Measurements from ENCODE around the gene KRTAP9-7.
"Not testable (repeated sequence)": the region's sequence is repeated elsewhere in the genome, so short reads cannot be mapped to it uniquely, and the experiment has no call there.

KRTAP9-7 gene

DNA sequence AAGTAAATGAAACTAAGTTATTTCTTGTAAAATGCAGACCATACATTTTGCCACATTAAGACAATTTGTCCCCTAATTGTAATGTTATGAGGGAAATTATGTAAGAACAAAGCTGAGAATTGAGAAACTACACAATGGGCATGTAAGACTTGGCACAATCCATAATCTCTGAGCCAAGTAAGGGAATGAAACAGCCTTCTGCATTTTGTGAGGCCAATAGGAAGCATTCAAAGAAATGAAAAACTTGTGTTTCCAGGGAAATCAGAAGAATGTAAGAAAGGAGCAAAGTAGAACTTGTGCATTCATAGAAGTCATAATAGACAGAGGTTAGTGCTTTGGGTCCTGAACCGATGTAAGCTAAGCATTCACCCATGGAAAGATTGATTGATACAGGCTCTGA, 24.2 kb upstream of the KRTAP9-7 start:
- TF ChIP-seq, protein P1, sequence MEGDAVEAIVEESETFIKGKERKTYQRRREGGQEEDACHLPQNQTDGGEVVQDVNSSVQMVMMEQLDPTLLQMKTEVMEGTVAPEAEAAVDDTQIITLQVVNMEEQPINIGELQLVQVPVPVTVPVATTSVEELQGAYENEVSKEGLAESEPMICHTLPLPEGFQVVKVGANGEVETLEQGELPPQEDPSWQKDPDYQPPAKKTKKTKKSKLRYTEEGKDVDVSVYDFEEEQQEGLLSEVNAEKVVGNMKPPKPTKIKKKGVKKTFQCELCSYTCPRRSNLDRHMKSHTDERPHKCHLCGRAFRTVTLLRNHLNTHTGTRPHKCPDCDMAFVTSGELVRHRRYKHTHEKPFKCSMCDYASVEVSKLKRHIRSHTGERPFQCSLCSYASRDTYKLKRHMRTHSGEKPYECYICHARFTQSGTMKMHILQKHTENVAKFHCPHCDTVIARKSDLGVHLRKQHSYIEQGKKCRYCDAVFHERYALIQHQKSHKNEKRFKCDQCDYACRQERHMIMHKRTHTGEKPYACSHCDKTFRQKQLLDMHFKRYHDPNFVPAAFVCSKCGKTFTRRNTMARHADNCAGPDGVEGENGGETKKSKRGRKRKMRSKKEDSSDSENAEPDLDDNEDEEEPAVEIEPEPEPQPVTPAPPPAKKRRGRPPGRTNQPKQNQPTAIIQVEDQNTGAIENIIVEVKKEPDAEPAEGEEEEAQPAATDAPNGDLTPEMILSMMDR (IDR thresholded peaks at IDR 0.05; ENCODE audit: low read depth, low read length) = no peak

DNA sequence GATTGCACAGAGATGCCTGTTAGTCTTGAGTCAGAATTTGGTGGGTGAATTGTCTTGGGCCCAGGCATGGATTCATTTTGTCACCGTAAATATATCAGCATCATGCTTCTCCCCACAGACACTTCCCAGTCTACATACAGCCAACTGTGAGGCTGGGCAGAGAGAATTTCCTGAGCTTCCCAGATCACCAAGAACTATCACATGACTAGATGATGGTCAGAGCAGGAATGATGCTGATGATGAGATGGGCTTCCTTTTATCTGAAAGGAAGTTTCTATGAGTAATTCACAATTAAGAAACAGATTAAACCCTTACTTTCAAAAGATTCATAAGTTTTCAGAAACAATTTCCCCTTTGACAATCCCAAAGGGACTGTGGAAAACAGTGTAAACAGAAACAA, 20.6 kb upstream of the KRTAP9-7 start:
- TF ChIP-seq, protein P1 (IDR thresholded peaks at IDR 0.05; ENCODE audit: low read depth, low read length) = no peak
- no peak overlapping the region for H3K4me3 ChIP-seq (ENCODE audit: low read depth, low read length)

More for the DNA sequence above, 24.2 kb upstream of the KRTAP9-7 start:
- H3K4me3 ChIP-seq (ENCODE audit: low read depth, low read length) = no peak overlapping the region

DNA sequence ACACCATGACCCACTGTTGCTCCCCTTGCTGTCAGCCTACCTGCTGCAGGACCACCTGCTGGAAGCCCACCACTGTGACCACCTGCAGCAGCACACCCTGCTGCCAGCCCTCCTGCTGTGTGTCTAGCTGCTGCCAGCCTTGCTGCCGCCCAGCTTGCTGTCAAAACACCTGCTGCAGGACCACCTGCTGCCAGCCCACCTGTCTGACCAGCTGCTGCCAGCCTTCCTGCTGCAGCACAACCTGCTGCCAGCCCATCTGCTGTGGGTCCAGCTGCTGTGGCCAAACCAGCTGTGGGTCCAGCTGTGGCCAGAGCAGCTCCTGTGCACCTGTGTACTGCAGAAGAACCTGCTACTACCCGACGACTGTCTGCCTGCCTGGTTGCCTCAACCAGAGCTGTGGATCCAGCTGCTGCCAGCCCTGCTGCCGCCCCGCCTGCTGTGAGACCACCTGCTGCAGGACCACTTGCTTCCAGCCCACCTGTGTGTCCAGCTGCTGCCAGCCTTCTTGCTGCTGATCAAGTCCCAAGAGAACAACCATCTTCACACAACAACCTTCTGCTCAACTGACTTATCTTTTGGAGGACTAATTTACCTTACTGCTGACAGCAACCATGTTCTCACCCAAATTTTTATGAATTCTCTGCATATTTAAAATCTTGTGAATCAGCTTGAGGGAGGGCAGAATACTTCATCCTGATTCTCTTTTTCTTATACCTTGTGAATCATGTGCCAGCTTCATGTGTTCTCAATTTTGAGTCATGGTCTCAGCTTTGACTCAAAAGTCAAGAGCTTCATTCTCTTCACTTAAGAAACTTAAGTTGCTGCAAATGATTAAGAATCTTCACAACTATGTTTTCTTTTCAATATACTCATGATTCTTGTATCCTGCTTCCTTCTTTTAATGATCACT, 19.9 kb upstream of the KRTAP9-7 start, which contains the start of gene KRTAP9-9:
KRTAP9-9 (plus strand) TSS at position 4 of the 910 bp plus-strand sequence.
- H3K4me3 ChIP-seq (ENCODE audit: low read depth, low read length) = not testable (repeated sequence)

DNA sequence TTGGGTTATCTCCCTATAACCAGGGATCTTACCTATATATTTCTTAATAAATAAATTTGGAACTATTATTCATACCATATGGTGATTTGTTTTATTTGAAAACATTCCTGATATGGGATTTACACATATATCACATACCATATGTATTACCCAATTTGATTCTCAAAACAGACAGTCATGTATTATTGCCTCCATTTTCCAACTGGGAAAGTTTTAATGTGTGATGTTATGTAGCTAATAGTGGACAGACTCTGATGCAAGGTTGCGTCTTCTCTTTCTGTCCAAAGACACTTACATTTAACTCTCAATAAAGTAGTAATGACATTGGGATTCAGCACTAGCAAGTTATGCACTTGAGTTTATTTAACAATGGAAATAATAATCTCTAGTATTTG, 19.2 kb upstream of the KRTAP9-7 start:
- TF ChIP-seq, protein P1 (IDR thresholded peaks at IDR 0.05; ENCODE audit: low read depth, low read length) = no peak
- H3K4me3 ChIP-seq (ENCODE audit: low read depth, low read length) = no peak overlapping the region

DNA sequence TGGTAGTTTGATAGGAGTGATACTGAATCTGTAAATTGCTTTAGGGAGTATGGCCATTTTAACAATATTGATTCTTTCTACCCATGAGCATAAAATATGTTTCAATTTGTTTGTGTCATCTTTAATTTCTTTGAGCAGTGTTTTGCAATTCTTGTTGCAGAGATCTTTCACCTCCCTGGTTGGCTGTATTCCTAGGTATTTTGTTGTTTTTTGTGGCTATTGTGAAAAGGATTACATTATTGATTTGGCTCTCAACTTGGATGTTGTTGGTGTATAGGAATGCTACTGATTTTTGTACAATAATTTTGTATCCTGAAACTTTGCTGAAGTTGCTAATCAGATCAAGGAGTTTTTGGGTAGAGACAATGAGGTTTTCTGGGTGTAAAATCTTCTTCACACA, 17.1 kb upstream of the KRTAP9-7 start:
- TF ChIP-seq, protein P1 (IDR thresholded peaks at IDR 0.05; ENCODE audit: low read depth, low read length) = no peak
- no peak overlapping the region for H3K4me3 ChIP-seq (ENCODE audit: low read depth, low read length)

DNA sequence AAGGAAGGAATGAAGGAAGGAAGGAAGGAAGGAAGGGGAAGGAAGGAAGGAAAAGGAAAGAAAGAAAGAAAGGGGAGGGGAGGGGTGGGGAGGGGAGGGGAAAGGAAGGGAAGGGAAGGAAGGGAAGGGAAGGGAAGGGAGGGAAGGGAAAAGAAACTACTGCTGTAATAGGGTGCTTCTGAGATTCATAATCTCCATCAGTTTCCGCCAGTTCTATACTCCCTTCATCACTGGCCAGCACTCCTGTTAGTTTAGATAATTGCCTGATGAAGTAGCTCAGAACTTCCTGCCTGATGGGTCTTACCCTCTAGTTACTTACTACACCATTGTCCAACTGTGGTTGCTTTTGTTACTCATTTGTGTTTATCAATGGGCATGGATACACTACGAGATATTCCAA, 12.3 kb upstream of the KRTAP9-7 start:
- TF ChIP-seq, protein P1 (IDR thresholded peaks at IDR 0.05; ENCODE audit: low read depth, low read length) = no peak
- no peak overlapping the region for H3K4me3 ChIP-seq (ENCODE audit: low read depth, low read length)

DNA sequence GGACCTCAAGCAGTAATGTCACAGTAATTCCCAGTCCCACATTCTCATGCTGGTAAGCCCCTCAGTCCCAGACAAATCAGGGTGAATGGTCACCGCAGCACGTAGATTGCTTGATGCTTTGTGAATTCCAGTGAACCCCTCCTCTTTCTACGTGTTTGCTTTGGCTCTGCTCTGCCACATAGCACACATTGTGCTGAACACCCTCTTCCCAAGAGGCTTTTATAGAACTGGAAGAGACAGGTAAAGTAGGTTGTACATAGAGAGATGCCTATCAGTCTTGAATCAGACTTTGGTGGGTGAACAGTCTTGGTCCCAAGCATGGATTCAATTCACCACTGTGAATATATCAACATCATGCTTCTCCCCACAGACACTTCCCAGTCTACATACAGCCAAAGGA, 10.9 kb upstream of the KRTAP9-7 start:
- TF ChIP-seq, protein P1 (IDR thresholded peaks at IDR 0.05; ENCODE audit: low read depth, low read length) = no peak
- H3K4me3 ChIP-seq (ENCODE audit: low read depth, low read length) = no peak overlapping the region

Measured in WI38 (cell line).